ENCODE results near the gene PARN. TPM values are rescaled to one million over a fixed set of nuclear protein-coding genes. Genes with fewer than 3 reads are reported as not detected.

PARN gene
- total and polyA plus RNA-seq, 2 experiments from 2014 or later = 32.5 to 61.3 TPM

DNA sequence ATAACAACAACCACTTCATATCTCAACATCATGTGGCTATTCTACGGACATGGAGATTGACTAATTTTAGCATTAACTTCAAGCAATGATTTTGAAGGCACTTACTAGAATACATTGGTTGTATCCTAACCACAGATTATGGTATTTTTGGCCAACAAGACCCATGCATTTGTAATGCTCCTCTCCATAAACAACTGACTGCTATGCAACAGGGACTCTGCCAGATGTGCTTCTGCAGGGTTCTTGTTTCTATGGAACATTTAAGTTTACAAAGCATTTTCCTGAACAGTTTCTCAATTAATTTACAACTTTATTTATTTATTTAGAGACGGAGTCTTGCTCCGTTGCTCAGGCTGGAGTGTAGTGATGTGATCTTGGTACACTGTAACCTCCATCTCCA lies 178.0 kb downstream of the PARN start:
- Mint-ChIP-seq H3K27ac (no peak overlapping the region), H3K9me3 (no peaks in the 10 kb centered on the region), H3K4me1 (peaks cover 5% of the 10 kb centered on the region; the same call in 2 of the 3 replicates), H3K36me3 (ENCODE audit: low read depth) (no peaks in the 10 kb centered on the region), H3K27me3 (ENCODE audit: insufficient read depth, low read depth, poor library complexity) (peaks cover 2% of the 10 kb centered on the region), H3K4me3 (no peak overlapping the region)
- Histone ChIP-seq H3K27ac (ENCODE audit: low read depth) (no peak overlapping the region), H3F3A (replicated peaks; ENCODE audit: low read depth) (no peaks in the 10 kb centered on the region), H2AFZ (no peak overlapping the region), H3K9me2 (ENCODE audit: insufficient read depth) (no peaks in the 10 kb centered on the region), H4K20me1 (replicated peaks; ENCODE audit: insufficient read depth) (no peaks in the 10 kb centered on the region), H3K79me2 (replicated peaks; ENCODE audit: insufficient read depth) (no peaks in the 10 kb centered on the region), H3K27me3 (ENCODE audit: insufficient read depth) (no peaks in the 10 kb centered on the region), H3K4me2 (no peak overlapping the region), H3K4me3 (no peak overlapping the region), H3K4me1 (ENCODE audit: insufficient read depth) (no peaks in the 10 kb centered on the region), H3K36me3 (ENCODE audit: insufficient read depth) (no peaks in the 10 kb centered on the region)
- no peak for ATAC-seq
- no peak for DNase-seq (ENCODE audit: low spot score)
- no peak for TF ChIP-seq POLR2AphosphoS5 (IDR thresholded peaks at IDR 0.05; ENCODE audit: low read depth)
- TF ChIP-seq, protein P1, sequence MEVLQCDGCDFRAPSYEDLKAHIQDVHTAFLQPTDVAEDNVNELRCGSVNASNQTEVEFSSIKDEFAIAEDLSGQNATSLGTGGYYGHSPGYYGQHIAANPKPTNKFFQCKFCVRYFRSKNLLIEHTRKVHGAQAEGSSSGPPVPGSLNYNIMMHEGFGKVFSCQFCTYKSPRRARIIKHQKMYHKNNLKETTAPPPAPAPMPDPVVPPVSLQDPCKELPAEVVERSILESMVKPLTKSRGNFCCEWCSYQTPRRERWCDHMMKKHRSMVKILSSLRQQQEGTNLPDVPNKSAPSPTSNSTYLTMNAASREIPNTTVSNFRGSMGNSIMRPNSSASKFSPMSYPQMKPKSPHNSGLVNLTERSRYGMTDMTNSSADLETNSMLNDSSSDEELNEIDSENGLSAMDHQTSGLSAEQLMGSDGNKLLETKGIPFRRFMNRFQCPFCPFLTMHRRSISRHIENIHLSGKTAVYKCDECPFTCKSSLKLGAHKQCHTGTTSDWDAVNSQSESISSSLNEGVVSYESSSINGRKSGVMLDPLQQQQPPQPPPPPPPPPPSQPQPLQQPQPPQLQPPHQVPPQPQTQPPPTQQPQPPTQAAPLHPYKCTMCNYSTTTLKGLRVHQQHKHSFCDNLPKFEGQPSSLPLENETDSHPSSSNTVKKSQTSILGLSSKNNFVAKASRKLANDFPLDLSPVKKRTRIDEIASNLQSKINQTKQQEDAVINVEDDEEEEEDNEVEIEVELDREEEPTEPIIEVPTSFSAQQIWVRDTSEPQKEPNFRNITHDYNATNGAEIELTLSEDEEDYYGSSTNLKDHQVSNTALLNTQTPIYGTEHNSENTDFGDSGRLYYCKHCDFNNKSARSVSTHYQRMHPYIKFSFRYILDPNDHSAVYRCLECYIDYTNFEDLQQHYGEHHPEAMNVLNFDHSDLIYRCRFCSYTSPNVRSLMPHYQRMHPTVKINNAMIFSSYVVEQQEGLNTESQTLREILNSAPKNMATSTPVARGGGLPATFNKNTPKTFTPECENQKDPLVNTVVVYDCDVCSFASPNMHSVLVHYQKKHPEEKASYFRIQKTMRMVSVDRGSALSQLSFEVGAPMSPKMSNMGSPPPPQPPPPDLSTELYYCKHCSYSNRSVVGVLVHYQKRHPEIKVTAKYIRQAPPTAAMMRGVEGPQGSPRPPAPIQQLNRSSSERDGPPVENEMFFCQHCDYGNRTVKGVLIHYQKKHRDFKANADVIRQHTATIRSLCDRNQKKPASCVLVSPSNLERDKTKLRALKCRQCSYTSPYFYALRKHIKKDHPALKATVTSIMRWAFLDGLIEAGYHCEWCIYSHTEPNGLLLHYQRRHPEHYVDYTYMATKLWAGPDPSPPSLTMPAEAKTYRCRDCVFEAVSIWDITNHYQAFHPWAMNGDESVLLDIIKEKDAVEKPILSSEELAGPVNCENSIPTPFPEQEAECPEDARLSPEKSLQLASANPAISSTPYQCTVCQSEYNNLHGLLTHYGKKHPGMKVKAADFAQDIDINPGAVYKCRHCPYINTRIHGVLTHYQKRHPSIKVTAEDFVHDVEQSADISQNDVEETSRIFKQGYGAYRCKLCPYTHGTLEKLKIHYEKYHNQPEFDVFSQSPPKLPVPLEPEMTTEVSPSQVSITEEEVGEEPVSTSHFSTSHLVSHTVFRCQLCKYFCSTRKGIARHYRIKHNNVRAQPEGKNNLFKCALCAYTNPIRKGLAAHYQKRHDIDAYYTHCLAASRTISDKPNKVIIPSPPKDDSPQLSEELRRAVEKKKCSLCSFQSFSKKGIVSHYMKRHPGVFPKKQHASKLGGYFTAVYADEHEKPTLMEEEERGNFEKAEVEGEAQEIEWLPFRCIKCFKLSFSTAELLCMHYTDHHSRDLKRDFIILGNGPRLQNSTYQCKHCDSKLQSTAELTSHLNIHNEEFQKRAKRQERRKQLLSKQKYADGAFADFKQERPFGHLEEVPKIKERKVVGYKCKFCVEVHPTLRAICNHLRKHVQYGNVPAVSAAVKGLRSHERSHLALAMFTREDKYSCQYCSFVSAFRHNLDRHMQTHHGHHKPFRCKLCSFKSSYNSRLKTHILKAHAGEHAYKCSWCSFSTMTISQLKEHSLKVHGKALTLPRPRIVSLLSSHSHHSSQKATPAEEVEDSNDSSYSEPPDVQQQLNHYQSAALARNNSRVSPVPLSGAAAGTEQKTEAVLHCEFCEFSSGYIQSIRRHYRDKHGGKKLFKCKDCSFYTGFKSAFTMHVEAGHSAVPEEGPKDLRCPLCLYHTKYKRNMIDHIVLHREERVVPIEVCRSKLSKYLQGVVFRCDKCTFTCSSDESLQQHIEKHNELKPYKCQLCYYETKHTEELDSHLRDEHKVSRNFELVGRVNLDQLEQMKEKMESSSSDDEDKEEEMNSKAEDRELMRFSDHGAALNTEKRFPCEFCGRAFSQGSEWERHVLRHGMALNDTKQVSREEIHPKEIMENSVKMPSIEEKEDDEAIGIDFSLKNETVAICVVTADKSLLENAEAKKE (CRISPR knock-in tag; IDR thresholded peaks at IDR 0.05) = no peak
- TF ChIP-seq, protein P2, sequence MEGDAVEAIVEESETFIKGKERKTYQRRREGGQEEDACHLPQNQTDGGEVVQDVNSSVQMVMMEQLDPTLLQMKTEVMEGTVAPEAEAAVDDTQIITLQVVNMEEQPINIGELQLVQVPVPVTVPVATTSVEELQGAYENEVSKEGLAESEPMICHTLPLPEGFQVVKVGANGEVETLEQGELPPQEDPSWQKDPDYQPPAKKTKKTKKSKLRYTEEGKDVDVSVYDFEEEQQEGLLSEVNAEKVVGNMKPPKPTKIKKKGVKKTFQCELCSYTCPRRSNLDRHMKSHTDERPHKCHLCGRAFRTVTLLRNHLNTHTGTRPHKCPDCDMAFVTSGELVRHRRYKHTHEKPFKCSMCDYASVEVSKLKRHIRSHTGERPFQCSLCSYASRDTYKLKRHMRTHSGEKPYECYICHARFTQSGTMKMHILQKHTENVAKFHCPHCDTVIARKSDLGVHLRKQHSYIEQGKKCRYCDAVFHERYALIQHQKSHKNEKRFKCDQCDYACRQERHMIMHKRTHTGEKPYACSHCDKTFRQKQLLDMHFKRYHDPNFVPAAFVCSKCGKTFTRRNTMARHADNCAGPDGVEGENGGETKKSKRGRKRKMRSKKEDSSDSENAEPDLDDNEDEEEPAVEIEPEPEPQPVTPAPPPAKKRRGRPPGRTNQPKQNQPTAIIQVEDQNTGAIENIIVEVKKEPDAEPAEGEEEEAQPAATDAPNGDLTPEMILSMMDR (conservative IDR thresholded peaks at IDR 0.05; ENCODE audit: low read depth in 2 of 2) = no peak
- no peak for TF ChIP-seq EZH2 (IDR thresholded peaks at IDR 0.05; ENCODE audit: low read depth, unreplicated experiment)
- TF ChIP-seq NANOG (IDR thresholded peaks at IDR 0.05; ENCODE audit: borderline replicate concordance) = no peak
- no peak for TF ChIP-seq ZNF114 (CRISPR knock-in tag; IDR thresholded peaks at IDR 0.05)
- TF ChIP-seq, protein P3, sequence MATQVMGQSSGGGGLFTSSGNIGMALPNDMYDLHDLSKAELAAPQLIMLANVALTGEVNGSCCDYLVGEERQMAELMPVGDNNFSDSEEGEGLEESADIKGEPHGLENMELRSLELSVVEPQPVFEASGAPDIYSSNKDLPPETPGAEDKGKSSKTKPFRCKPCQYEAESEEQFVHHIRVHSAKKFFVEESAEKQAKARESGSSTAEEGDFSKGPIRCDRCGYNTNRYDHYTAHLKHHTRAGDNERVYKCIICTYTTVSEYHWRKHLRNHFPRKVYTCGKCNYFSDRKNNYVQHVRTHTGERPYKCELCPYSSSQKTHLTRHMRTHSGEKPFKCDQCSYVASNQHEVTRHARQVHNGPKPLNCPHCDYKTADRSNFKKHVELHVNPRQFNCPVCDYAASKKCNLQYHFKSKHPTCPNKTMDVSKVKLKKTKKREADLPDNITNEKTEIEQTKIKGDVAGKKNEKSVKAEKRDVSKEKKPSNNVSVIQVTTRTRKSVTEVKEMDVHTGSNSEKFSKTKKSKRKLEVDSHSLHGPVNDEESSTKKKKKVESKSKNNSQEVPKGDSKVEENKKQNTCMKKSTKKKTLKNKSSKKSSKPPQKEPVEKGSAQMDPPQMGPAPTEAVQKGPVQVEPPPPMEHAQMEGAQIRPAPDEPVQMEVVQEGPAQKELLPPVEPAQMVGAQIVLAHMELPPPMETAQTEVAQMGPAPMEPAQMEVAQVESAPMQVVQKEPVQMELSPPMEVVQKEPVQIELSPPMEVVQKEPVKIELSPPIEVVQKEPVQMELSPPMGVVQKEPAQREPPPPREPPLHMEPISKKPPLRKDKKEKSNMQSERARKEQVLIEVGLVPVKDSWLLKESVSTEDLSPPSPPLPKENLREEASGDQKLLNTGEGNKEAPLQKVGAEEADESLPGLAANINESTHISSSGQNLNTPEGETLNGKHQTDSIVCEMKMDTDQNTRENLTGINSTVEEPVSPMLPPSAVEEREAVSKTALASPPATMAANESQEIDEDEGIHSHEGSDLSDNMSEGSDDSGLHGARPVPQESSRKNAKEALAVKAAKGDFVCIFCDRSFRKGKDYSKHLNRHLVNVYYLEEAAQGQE (IDR thresholded peaks at IDR 0.05; ENCODE audit: unreplicated experiment) = no peak
- TF ChIP-seq, protein P4, sequence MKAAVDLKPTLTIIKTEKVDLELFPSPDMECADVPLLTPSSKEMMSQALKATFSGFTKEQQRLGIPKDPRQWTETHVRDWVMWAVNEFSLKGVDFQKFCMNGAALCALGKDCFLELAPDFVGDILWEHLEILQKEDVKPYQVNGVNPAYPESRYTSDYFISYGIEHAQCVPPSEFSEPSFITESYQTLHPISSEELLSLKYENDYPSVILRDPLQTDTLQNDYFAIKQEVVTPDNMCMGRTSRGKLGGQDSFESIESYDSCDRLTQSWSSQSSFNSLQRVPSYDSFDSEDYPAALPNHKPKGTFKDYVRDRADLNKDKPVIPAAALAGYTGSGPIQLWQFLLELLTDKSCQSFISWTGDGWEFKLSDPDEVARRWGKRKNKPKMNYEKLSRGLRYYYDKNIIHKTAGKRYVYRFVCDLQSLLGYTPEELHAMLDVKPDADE (IDR thresholded peaks at IDR 0.05) = no peak
- TF ChIP-seq JUNB (IDR thresholded peaks at IDR 0.05; ENCODE audit: unreplicated experiment) = no peak
- TF ChIP-seq CREB1 (CRISPR knock-in tag; IDR thresholded peaks at IDR 0.05; ENCODE audit: low read depth) = no peak
- no peak for TF ChIP-seq STAT1 (IDR thresholded peaks at IDR 0.05; ENCODE audit: unreplicated experiment)
- no peak for TF ChIP-seq EZH2phosphoT487 (IDR thresholded peaks at IDR 0.05; ENCODE audit: unreplicated experiment)
- no peak for TF ChIP-seq ZNF331 (CRISPR knock-in tag; IDR thresholded peaks at IDR 0.05; ENCODE audit: low read depth)

All from GM23338 (cell line).